ENCODE results near the gene TRPM7.

DNA sequence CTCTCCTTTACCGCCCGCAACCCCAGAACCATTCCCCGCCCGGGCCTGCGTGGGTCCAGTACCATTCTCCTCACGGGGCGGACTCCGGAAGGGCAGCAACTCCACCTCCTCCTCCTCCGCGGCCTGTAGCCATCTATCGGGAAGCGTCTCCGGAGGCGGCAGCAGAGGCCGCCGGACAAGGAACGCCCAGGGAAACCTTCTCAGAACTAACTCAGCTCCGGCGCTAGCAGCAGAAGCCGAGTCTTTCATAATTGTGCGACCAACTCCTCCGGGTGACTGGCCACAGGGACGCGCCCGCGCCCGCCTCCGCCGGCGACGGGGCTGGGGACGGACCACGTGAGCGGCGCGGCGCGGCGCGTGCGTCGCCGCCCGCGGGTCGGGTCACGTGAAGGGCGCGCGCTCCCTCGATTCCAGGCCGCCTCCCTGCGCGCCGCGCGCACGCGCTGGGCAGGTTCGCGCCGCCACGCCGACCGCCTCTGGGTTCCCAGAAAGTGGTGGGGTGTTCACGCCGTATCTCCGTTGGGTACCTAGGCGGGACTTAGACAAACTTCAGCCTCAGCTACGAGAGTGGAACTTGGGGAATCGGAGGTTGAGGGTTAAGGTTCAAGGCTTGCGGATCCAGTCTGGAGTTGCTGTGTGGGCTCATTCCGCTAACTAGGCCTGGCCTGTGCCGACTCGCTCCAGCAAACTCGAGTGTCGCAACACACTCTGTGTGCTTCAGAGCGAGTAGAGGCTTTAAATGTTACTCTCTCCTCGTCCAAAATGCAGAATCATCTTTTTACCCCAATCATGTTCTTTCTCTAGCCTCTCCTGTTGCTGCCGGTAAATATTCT lies at the start of gene TRPM7:
- TF ChIP-seq, protein P1, sequence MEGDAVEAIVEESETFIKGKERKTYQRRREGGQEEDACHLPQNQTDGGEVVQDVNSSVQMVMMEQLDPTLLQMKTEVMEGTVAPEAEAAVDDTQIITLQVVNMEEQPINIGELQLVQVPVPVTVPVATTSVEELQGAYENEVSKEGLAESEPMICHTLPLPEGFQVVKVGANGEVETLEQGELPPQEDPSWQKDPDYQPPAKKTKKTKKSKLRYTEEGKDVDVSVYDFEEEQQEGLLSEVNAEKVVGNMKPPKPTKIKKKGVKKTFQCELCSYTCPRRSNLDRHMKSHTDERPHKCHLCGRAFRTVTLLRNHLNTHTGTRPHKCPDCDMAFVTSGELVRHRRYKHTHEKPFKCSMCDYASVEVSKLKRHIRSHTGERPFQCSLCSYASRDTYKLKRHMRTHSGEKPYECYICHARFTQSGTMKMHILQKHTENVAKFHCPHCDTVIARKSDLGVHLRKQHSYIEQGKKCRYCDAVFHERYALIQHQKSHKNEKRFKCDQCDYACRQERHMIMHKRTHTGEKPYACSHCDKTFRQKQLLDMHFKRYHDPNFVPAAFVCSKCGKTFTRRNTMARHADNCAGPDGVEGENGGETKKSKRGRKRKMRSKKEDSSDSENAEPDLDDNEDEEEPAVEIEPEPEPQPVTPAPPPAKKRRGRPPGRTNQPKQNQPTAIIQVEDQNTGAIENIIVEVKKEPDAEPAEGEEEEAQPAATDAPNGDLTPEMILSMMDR (IDR thresholded peaks at IDR 0.05): no peak
- TF ChIP-seq EP300 (IDR thresholded peaks at IDR 0.05): peak; percentile 58
